Midbrain (tissue), 1 donor: ENCODE data around the gene BOC.

Experiments used
- DNase-seq: peaks from one replicate; lab custom pipeline; 2025; lab: John Stamatoyannopoulos, UW

BOC gene

GRCh38 chr3:113268311-113268710, 57.0 kb downstream of the BOC start:
- no peak for DNase-seq

GRCh38 chr3:113268942-113269341, 57.6 kb downstream of the BOC start:
- DNase-seq, result no peak

GRCh38 chr3:113269661-113270060, 58.3 kb downstream of the BOC start:
- no peak for DNase-seq

GRCh38 chr3:113270068-113270467, 58.7 kb downstream of the BOC start:
- DNase-seq, result no peak

- no peak for DNase-seq
Measured at GRCh38 chr3:113270786-113271185, 59.4 kb downstream of the BOC start.

GRCh38 chr3:113271189-113271588, 59.8 kb downstream of the BOC start:
- DNase-seq, result no peak

GRCh38 chr3:113271594-113272384, 60.4 kb downstream of the BOC start:
- no peak for DNase-seq

- no peak for DNase-seq
Measured at GRCh38 chr3:113272385-113272779, 61.0 kb downstream of the BOC start.

- no peak for DNase-seq
Measured at GRCh38 chr3:113273011-113273410, 61.7 kb downstream of the BOC start.

- no peak for DNase-seq
Measured at GRCh38 chr3:113273604-113274378, 62.4 kb downstream of the BOC start.

- DNase-seq, result peak; percentile 13
Measured at GRCh38 chr3:113274425-113275257, 63.3 kb downstream of the BOC start.

GRCh38 chr3:113275258-113275556, 63.9 kb downstream of the BOC start:
- no peak for DNase-seq

GRCh38 chr3:113275583-113275928, 64.2 kb downstream of the BOC start:
- DNase-seq, result no peak

- DNase-seq, result peak; percentile 49
Measured at GRCh38 chr3:113275929-113276750, 64.8 kb downstream of the BOC start.

- DNase-seq, result no peak
Measured at GRCh38 chr3:113276751-113277080, 65.4 kb downstream of the BOC start.

- DNase-seq, result no peak
Measured at GRCh38 chr3:113277414-113277813, 66.1 kb downstream of the BOC start.

GRCh38 chr3:113277941-113278598, 66.7 kb downstream of the BOC start:
- DNase-seq, result peak; percentile 20

GRCh38 chr3:113278599-113278955, 67.2 kb downstream of the BOC start:
- no peak for DNase-seq

GRCh38 chr3:113279686-113280085, 68.3 kb downstream of the BOC start:
- no peak for DNase-seq

GRCh38 chr3:113283306-113283705, 71.9 kb downstream of the BOC start:
- no peak for DNase-seq

- DNase-seq, result no peak
Measured at GRCh38 chr3:113284453-113285050, 73.2 kb downstream of the BOC start.
